IPS DF 19.7 (cell line): ENCODE results near the gene VSIG10L.

Experiments used
- DNase-seq: peaks from one replicate; pipeline ENCODE4 v3.0.0-alpha.2; 2013; ENCODE audit warnings: low read depth, low spot score

Gene VSIG10L

DNA sequence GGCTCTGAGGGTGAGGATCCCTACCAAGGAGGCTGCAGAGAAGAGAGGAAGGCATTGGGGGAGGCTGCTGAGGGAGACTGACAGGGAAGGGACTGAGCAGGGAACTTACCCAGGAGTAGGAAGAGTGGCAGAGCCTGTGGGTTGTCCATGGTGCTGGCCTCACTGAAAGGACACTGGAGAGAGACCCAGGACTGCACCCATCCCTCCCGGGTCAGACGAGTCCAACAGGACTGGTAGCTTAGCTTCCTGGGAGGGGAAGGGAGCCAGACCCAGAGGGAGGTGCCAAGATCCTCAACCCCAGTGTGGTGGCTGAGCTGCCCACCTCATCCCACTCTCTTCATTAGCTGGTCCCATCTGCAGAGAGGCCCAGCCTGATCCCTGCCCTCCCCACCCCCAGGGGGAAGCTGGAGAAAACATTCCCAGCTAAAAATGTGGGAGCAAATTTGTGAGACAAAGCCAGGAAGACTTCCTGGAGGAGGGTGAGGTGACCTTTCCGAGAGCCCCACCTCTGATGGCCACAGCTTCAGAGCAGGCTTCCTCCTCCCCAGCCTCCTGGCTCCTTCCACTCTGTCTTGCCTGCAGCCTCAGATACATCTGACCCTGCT, at the start of gene VSIG10L:
Gene VSIG10L, minus strand, starts transcription at position 164 of the 605 bp plus-strand sequence. Its CDS starts 15 bp downstream, at position 149.
- no peak for DNase-seq

DNA sequence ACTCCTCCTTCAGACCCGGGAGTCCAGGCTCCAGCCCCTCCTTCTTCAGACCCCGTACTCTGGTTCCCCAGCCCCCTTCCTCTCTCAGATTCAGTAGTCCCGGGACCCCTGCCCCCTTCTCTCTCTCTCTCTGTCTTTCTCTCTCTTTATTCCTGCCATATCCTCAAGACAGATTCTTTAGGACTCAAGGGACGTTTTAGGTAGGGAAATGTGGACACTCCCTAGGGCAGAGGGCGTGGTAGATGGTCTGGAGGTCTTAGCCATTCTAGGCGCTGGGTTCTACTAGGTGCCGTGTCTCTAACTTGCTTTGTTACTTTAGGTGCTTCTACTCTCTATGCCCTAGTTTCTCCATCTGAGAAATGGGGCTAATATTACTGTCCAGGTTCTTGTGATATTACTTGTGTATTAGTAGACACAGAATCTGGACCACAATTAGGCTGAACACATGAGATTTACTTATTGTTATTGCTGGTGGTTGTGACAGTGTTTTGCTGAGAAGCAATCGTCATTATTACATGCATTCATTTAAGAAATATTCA, 49.2 kb upstream of the VSIG10L start:
- DNase-seq = no peak

DNA sequence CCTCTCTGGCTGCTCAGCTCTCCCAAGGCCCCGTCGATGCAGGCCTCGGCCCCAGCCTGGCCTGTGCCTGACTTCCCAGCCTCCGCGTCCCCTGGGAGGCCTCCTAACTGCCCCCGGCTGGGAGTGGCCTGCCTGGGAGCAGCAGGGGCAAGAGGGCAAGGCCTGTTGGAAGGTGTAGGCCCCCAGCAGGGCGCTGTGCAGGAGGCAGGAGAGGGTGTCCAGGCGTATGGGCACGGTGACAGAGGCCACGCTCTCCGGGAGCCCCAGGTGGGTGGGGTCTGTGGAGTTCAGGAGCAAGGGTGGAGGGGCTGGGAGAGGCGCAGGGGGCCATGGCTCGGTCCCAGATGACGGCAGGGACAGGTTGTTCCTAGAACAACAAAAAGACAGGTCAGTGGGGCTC, 47.2 kb upstream of the VSIG10L start:
- DNase-seq = no peak

GRCh38 chr19:51387924-51388389, 46.0 kb upstream of the VSIG10L start, which contains the start of gene LIM2:
Gene LIM2 (minus strand): TSS chr19:51387974. CDS start chr19:51387443, 531 bp downstream.
- DNase-seq = no peak

DNA sequence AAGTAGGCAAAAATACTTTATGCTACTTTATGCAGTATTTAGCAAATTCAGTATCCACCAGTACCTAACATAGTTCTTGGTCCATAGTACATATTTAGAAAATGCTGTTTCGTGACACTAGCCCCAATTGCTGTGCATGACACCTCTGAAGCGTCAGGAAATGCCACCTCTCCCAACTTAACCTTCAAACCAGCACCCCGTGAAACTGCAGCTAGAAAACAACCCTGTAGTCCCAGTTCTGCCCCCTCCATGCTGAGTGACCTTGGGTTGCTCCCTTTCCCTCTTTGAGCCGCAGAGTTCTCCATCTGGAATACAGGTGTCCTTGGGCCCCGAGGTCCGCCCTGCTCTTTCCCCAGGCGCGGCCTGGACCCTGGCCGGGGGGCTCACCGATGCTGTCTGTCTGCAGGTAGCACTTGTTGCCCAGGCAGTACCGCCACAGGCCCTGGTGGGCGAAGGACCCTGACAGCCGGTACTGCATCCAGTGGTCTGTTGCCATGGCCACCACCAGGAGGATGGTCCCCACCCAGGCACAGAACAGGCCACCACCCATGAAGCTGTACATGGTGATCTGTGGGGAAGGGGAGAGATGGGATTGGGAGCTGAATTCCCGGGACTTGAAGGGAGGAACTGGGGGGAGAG, 45.1 kb upstream of the VSIG10L start:
- no peak for DNase-seq

DNA sequence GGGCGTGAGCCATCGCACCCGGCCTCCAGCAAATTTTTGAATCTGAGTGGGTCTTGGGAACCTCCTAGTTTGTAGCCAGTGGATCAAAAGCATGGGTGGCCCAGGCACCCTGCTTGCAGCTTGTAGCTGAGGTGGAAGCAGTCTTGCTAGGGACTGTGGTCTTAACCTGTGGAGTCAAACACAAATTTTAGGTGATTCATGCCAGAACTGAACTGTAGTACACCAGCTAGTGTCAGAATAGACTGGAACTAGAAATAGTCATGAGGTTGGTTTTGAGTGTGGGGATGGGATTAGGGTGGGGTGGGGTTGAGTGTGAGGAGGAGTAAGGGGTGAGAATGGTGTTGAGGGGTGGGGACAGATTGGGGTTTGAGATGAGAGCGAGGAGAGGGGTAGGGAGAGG, 40.1 kb upstream of the VSIG10L start:
- no peak for DNase-seq

GRCh38 chr19:51380379-51380778, 38.4 kb upstream of the VSIG10L start:
- no peak for DNase-seq

- no peak for DNase-seq
These were observed 35.5 kb upstream of the VSIG10L start for GRCh38 chr19:51377422-51377821.

DNA sequence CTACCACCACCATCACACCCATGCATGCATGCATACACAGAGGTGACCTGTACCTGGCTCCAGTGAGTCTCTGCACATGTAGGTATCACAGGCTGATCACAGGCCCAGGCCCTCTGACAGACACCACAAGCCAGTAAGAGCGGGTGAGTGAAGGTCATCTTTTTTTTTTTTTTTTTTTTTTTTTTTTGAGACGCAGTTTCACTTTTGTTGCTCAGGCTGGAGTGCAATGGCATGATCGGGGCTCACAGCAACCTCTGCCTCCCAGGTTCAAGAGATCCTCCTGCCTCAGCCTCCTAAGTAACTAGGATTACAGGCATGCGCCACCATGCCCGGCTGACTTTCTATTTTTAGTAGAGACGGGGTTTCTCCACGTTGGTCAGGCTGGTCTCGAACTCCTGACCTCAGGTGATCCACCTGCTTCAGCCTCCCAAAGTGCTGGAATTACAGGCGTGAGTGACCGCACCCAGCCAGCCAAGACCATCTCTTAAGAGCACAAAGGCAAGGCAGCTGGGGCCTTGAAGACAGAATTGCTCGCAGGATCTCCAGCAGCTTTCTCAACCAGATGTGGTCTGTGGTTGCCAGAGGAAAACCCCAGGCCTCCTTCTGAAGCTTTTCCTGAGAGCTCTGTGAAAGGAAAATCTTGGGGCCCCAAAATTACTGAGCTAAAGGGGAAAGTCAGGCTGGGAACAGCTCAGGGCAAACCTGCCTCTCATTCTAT, 33.7 kb upstream of the VSIG10L start:
- no peak for DNase-seq

DNA sequence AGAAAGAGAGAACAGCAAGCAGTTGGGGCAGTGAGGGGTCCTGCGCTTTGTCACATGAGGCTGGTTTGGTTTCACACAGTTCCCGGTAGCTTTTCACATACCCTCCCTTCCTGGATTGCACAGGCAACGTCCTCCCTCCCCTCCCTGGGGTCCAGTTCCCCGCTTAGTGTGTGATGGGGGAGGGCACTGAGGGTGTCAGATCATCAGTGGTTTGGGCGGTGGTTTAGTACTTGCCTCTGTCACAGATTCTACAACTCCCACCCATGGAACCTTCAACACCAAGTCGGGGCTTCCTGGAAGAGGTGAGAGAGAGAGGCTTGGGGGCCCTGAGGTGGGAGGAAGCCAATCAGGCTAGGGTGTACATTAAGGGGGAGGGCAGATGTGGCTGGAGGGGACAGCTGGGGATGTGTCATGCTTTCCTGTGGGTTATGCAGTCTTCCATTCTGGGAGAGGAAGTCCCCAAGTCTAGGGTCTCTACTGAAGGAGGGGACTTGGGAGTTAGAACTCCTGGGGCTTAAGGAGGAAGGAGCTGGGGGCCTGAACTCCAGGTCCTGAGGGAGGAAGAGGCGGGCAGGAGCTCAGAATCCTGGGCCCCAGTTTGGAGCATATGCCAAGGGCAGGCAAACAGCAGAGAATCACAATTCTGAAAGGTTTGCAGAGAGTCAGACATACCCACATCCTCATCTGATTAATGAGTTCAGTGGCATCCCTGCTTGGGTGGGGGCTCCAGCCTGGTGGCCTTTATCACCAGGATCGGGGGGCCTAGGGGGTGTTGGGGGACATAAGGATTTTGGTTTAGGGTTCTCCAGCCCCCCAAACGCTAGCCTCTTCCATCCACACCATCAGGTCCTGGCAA, 30.9 kb upstream of the VSIG10L start, which contains the start of gene NKG7:
Gene NKG7, minus strand, starts transcription at position 6 of the 856 bp plus-strand sequence. CDS start 119 bp downstream, outside the sequence.
- no peak for DNase-seq

DNA sequence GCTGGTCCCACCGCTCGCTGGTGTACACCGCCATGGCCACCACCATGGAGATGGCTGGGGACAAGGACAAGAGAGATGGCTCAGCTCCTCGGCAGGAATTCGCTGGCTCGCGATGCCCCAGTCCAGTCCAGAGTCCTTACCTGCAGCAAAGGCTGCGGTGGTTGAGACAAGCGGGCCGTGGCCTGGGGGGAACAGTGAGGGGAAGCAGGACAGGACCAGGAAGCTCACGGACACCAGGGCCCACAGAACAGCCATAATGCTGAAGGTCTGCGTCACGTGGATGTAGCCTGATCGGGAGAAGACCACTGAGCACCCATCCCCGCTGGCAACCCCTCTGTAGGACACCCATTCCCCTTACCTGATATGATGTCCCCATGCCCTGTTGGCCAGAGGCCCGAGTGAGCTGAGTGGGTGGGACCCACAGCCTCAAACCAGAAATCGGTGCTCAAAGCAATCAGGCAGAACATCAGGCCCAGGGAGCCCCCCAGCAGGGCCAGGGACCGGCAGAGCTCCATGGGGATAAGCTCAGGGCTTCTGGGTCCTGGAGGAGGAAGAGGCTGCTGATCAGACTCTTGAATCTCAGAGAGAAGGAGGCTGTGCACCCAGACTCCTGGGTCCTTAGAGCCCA, 30.2 kb upstream of the VSIG10L start:
- no peak for DNase-seq

DNA sequence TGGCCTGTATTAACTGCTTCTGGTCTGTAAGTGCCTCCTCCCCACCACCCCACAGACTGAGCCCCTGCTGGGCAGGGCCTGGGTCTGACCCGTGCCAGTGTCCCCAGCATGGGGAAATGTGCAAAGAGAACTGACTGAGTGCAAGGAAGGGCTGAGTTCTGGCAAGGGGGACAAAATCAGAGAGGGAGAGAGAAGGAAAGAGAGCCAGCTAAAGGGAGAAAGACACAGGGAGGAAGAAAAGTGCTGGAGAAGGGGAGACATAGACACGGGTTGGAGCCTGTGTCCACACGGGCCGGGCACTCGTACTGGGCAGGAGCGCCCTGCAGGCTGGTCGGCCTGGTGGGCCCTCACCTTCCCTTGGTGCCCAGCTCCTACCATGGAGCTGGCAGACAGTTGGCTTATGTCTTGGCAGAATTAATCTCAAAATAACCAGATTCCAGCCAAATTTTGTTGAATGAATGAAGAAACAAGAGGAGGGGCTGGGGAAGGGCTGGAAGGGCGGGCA, 29.3 kb upstream of the VSIG10L start:
- DNase-seq = no peak

DNA sequence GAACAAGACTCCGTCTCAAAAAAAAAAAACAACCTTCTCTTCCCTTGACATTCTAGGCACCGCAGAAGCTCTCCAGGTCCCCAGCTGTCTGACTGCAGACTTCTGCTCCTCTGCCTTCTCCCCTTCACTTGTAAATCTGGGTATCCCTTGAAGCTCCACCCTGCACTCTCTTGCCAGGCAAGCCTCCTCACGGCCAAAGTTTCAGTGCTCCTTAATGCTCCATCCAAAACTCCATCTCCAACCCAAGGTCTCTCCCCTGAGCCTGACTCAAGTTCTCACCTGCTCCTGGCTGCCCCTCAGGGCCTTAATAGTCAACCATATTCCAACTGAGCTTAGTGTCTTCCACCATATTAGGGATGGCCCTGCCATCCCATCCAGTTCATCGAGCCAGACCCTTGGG, 28.3 kb upstream of the VSIG10L start:
- DNase-seq = no peak

DNA sequence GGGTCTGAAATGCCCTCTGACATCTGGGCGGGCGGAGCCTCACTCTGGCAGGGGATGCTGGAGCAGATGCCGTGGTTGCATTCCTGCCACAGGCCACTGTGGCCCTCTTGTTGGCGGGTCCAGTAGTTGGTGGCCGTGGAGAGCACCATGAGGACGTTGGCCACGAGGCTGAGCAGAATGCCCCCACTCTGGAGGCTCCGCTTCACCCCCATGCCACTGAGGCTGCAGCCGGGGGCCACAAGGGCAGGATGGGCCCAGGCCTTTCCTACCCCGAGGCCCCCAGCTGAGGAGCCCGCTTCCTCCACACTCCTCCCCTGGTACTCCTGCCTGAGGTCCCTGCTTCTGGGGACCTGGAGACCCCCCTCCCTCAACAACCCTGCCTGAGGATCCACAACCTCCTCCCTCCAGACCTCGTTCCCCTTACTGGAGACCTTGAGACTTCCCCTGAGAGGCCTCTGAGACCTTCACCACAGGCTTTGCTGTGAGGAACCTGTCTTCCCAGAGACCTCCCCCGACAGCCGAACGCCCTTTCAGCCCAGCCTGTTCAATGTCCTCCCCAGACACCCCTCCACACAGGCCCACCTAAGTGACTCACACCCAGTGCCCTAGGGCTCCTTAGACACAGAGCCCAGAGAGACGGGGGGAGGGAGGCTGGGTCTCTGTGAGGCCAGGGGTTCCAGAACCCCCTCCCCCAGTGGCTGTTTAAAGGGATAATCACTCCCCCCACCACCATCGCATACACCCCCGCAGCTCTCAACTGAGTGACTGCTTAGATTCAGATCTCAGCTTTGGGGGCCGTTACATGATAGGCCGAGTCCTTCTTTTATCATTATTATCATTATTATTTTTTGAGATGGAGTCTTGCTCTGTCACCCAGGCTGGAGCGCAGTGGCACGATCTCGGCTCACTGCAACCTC, 26.7 kb upstream of the VSIG10L start, which contains the start of gene CLDND2:
Gene CLDND2, minus strand, starts transcription at position 638 of the 917 bp plus-strand sequence. Its CDS starts 426 bp downstream, at position 212.
- no peak for DNase-seq

DNA sequence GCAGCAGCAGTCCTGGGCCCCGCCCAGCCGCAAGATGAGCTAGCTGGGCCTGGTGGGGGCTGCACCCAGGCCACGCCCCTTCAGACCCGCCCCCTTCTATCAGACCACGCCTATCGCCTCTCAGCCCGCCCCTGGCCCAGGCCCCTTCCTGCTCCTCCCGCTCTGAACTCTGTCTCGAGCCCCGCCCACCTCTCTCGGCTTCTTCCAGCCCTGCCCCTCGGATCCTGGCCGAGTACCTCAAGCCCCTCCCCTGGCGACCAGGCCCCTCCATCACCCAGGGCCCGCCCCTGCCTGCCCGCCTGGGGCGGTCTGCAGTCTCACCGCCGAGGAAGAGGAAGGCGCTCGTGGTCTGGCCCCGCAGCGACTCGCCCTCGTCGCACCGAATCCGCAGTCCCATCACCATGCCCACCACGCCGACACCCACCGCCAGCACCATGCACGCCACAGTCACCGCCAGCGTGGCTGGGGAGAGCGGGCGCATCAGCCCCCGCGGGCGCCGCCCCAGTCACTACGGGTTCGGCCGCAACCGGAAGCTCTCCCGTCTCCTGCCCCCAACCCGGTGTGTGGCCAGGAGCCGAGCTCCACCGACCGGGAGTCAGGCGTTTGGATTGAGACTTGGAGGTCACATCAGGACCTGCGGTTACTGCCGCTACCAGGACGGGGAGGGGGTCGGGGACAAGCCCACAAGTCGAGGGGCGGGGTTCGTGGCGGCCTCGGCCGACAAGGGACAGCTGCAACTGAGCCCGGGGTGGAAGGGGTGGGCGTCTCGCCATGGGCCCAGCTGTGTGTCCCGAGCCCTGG, 25.8 kb upstream of the VSIG10L start:
- DNase-seq = peak; percentile 80

GRCh38 chr19:51367255-51367564, 25.3 kb upstream of the VSIG10L start:
- DNase-seq = no peak

DNA sequence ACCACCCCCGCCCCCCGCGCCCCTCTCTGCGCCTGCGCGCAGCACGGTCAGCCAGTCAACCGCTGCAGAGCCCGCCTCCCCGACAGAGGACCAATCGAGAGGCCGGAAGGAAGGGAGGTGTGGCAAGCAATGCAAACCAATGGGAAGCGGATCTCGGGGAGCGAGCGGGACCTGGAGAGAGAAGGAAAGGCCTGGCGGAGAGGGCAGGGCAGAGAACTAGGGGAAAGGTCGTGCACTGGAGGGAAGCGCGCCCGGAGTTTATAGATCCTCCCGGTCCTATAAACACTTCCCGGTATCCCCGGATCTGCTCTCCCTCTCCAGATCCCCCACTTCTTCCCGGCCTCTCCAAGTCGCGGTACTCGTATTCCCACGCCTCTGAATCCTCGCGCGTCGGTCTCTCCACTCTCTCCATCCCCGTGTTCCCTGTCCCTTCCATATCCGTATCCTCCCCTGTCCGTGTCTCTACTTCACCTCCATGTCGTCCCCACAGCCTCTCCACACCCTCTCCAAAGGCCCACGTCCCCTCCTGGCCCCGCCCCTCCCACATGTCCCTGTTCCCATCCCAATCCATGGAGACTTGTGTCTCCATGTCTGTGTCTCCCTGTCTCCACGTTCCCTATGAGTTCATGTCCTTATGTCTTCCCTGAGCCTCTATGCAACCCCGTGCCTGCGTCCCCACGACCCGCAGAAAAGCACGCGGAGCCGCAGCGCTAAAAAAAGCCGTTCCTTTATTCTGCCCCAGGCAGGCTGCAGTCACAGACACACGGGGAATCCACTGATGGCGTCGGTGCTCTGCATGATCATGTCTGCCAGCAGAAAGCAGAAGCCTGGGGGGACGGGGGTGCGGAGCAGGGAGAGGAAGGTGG, 24.7 kb upstream of the VSIG10L start:
- DNase-seq = peak; percentile 92

GRCh38 chr19:51365965-51366388, 24.0 kb upstream of the VSIG10L start, which contains the start of gene ETFB:
Gene ETFB (minus strand): TSS chr19:51366388. CDS start chr19:51366326, 62 bp downstream.
- no peak for DNase-seq
